SK-N-SH treated with all-trans-retinoic acid at 6 μM for 48 hours (cell line): ENCODE measurements around the gene ARHGDIA.

Experiments
- ATAC-seq: fragments of 200-7000 bp; cut with Tn5 transposase; 3 replicates; pipeline ENCODE4 v1.9.1; 2020; ENCODE audit warnings: mild to moderate bottlenecking, moderate library complexity
- ARNTL ChIP-seq: fragments of 450-650 bp; formaldehyde crosslinking; IDR thresholded peaks from 2 replicates; pipeline ENCODE4 v1.5.0; 2020; ENCODE audit warnings: low read depth, mild to moderate bottlenecking, moderate library complexity, borderline replicate concordance
- BACH2 ChIP-seq: fragments of 250-450 bp; sonication (Bioruptor Pico); IDR thresholded peaks from 2 replicates; pipeline ENCODE4 v1.9.0; 2021; ENCODE audit warnings: mild to moderate bottlenecking, borderline replicate concordance
- CSDC2 ChIP-seq: fragments of 250-450 bp; sonication (Bioruptor Pico); IDR thresholded peaks from 2 replicates; pipeline ENCODE4 v1.5.0; 2020; ENCODE audit warnings: mild to moderate bottlenecking, moderate library complexity
- ESRRG ChIP-seq: fragments of 250-450 bp; sonication (Bioruptor Pico); IDR thresholded peaks from 2 replicates; pipeline ENCODE4 v1.6.1; 2021; ENCODE audit warnings: mild to moderate bottlenecking
- GLIS3 ChIP-seq: fragments of 250-450 bp; sonication (Bioruptor Pico); IDR thresholded peaks from 2 replicates; pipeline ENCODE4 v1.5.0; 2020; ENCODE audit warnings: mild to moderate bottlenecking, moderate library complexity
- OSR1 ChIP-seq: fragments of 250-450 bp; sonication (Bioruptor Pico); IDR thresholded peaks from 2 replicates; pipeline ENCODE4 v1.8.0; 2022; ENCODE audit warnings: moderate library complexity, mild to moderate bottlenecking, inconsistent platforms
- PPARA ChIP-seq: fragments of 250-450 bp; sonication (Bioruptor Pico); IDR thresholded peaks from 2 replicates; pipeline ENCODE4 v1.5.0; 2020; ENCODE audit warnings: mild to moderate bottlenecking, borderline replicate concordance
- RARB ChIP-seq: fragments of 250-450 bp; sonication (Bioruptor Pico); IDR thresholded peaks from 2 replicates; pipeline ENCODE4 v1.8.0; 2021; ENCODE audit warnings: mild to moderate bottlenecking, moderate library complexity
- SNAI2 ChIP-seq: fragments of 250-450 bp; sonication (Bioruptor Pico); IDR thresholded peaks from 2 replicates; pipeline ENCODE4 v1.5.0; 2020; ENCODE audit warnings: mild to moderate bottlenecking, moderate library complexity
- TCF4 ChIP-seq: fragments of 250-450 bp; sonication (Bioruptor Pico); IDR thresholded peaks from 2 replicates; pipeline ENCODE4 v1.8.0; 2021; ENCODE audit warnings: mild to moderate bottlenecking, moderate library complexity, borderline replicate concordance
- ZC3H10 ChIP-seq: fragments of 250-450 bp; sonication (Bioruptor Pico); IDR thresholded peaks from 2 replicates; pipeline ENCODE4 v1.5.1; 2021; ENCODE audit warnings: mild to moderate bottlenecking, moderate library complexity
- ZFP3 ChIP-seq: fragments of 250-450 bp; sonication (Bioruptor Pico); IDR thresholded peaks from 2 replicates; pipeline ENCODE4 v1.5.0; 2020; ENCODE audit warnings: mild to moderate bottlenecking, moderate library complexity
- ZFP30 ChIP-seq: fragments of 450-650 bp; formaldehyde crosslinking; IDR thresholded peaks from 2 replicates; pipeline ENCODE4 v1.5.0; 2022; ENCODE audit warnings: mild to moderate bottlenecking, moderate library complexity
- ZNF565 ChIP-seq: fragments of 450-650 bp; formaldehyde crosslinking; conservative IDR thresholded peaks from 2 replicates; pipeline ENCODE4 v1.5.0; 2020; ENCODE audit warnings: low read depth, mild to moderate bottlenecking, moderate library complexity
- ZNF8 ChIP-seq: fragments of 450-650 bp; formaldehyde crosslinking; IDR thresholded peaks from 2 replicates; pipeline ENCODE4 v1.5.0; 2020; ENCODE audit warnings: mild to moderate bottlenecking, moderate library complexity
- TF ChIP-seq, protein P1 (sequence below): fragments of 250-450 bp; sonication (Bioruptor Pico); IDR thresholded peaks from 2 replicates; pipeline ENCODE4 v1.5.1; 2020; ENCODE audit warnings: low read depth, mild to moderate bottlenecking, moderate library complexity
- TF ChIP-seq, protein P2 (sequence below): fragments of 250-450 bp; sonication (Bioruptor Pico); IDR thresholded peaks from 2 replicates; pipeline ENCODE4 v1.8.0; 2021; ENCODE audit warnings: low read depth, mild to moderate bottlenecking, moderate library complexity, borderline replicate concordance
- TF ChIP-seq, protein P3 (sequence below): fragments of 250-450 bp; sonication (Bioruptor Pico); IDR thresholded peaks from 2 replicates; pipeline ENCODE4 v1.8.0; 2020; ENCODE audit warnings: mild to moderate bottlenecking, moderate library complexity, borderline replicate concordance
- TF ChIP-seq, protein P4 (sequence below): fragments of 250-450 bp; sonication (Bioruptor Pico); IDR thresholded peaks from 2 replicates; pipeline ENCODE4 v1.5.0; 2020; ENCODE audit warnings: mild to moderate bottlenecking, moderate library complexity

Gene ARHGDIA

DNA sequence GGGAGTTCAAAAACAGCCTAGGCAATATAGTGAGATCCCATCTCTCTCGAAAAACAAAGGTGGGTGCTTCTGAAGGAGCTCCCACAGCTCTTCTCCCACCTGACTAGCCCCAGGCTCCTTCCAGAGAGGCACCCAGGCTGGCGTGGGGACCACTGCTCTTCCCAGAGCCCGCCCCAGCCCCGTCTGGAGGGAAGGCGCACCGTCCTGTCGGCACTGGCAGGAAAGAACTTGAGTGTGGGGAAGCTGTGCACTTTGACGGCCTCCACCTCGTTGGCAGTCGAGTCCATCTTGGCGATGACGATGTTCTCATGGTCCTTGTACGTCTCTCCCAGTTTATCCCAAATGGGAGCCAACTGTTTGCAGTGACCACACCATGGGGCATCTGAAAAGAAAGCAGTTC, 25.8 kb downstream of the ARHGDIA start:
- no peak for ATAC-seq
- TF ChIP-seq ARNTL (CRISPR knock-in tag), result no peak
- TF ChIP-seq GLIS3 (CRISPR knock-in tag), result no peak
- no peak for TF ChIP-seq OSR1 (CRISPR knock-in tag)
- TF ChIP-seq TCF4 (CRISPR knock-in tag), result no peak
- TF ChIP-seq CSDC2 (CRISPR knock-in tag), result no peak
- no peak for TF ChIP-seq ZNF8

DNA sequence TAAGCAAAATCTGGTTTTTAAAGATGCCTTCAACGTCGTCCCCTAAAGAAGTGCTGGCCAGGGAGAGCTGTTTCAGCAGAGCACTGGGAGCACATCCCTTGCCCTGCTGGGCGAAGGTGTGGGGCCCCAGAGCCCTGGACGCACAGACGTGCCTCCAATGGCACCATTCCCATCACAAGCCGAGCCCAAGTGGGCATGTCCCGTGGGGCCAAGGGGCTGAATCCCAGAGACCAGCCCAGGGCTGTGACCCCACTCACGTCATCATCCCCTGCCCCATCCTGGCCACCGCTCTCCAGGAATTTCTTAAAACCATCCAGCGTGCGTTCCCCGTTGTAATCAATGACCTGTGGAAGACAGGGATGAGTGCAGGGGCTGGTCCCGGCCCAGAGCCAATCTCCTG, 26.2 kb downstream of the ARHGDIA start:
- TF ChIP-seq CSDC2 (CRISPR knock-in tag), result no peak
- TF ChIP-seq ZNF8, result no peak
- TF ChIP-seq GLIS3 (CRISPR knock-in tag), result no peak
- TF ChIP-seq, protein P1, sequence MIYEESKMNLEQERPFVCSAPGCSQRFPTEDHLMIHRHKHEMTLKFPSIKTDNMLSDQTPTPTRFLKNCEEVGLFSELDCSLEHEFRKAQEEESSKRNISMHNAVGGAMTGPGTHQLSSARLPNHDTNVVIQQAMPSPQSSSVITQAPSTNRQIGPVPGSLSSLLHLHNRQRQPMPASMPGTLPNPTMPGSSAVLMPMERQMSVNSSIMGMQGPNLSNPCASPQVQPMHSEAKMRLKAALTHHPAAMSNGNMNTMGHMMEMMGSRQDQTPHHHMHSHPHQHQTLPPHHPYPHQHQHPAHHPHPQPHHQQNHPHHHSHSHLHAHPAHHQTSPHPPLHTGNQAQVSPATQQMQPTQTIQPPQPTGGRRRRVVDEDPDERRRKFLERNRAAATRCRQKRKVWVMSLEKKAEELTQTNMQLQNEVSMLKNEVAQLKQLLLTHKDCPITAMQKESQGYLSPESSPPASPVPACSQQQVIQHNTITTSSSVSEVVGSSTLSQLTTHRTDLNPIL (CRISPR knock-in tag), result no peak
- TF ChIP-seq ZNF565 (CRISPR knock-in tag), result no peak
- TF ChIP-seq, protein P2, sequence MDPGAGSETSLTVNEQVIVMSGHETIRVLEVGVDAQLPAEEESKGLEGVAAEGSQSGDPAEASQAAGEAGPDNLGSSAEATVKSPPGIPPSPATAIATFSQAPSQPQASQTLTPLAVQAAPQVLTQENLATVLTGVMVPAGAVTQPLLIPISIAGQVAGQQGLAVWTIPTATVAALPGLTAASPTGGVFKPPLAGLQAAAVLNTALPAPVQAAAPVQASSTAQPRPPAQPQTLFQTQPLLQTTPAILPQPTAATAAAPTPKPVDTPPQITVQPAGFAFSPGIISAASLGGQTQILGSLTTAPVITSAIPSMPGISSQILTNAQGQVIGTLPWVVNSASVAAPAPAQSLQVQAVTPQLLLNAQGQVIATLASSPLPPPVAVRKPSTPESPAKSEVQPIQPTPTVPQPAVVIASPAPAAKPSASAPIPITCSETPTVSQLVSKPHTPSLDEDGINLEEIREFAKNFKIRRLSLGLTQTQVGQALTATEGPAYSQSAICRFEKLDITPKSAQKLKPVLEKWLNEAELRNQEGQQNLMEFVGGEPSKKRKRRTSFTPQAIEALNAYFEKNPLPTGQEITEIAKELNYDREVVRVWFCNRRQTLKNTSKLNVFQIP (CRISPR knock-in tag), result no peak
- no peak for TF ChIP-seq ZC3H10 (CRISPR knock-in tag)
- TF ChIP-seq ZFP30 (CRISPR knock-in tag), result no peak
- TF ChIP-seq, protein P3, sequence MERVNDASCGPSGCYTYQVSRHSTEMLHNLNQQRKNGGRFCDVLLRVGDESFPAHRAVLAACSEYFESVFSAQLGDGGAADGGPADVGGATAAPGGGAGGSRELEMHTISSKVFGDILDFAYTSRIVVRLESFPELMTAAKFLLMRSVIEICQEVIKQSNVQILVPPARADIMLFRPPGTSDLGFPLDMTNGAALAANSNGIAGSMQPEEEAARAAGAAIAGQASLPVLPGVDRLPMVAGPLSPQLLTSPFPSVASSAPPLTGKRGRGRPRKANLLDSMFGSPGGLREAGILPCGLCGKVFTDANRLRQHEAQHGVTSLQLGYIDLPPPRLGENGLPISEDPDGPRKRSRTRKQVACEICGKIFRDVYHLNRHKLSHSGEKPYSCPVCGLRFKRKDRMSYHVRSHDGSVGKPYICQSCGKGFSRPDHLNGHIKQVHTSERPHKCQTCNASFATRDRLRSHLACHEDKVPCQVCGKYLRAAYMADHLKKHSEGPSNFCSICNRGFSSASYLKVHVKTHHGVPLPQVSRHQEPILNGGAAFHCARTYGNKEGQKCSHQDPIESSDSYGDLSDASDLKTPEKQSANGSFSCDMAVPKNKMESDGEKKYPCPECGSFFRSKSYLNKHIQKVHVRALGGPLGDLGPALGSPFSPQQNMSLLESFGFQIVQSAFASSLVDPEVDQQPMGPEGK (CRISPR knock-in tag), result no peak
- no peak for TF ChIP-seq PPARA (CRISPR knock-in tag)
- no peak for TF ChIP-seq SNAI2 (CRISPR knock-in tag)
- no peak for TF ChIP-seq TCF4 (CRISPR knock-in tag)
- TF ChIP-seq OSR1 (CRISPR knock-in tag), result no peak
- TF ChIP-seq ZFP3, result no peak
- ATAC-seq, result no peak

DNA sequence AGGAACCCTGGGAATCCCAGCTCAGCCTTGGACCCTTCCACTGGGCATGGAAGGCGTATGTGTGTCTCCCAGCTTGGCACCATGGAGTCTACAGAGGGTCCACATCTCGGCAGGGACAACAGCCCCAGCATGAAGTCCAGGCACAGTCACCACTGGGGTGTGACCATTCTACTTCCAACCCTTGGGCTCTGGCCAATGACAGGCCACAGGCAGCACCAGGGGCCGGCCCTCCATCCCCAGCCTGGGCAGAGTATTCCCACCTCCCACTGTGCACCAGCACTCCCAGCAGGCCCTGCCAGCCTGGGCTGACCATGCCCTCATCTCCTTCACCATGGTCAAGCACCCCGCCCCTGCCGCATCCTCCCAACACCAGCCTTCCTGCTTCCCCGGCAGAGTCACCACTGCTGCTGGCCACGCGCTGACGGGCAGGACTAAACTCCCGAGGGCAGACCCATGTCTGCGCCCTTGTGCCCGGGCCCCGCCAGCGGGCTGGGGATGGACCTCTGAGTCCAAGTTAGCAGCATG, 26.7 kb downstream of the ARHGDIA start:
- TF ChIP-seq RARB (no peak), GLIS3 (CRISPR knock-in tag) (no peak), ZNF8 (no peak), BACH2 (CRISPR knock-in tag) (no peak), PPARA (CRISPR knock-in tag) (no peak), ZNF565 (CRISPR knock-in tag) (no peak), TCF4 (CRISPR knock-in tag) (no peak), ESRRG (CRISPR knock-in tag) (no peak)
- TF ChIP-seq, protein P4, sequence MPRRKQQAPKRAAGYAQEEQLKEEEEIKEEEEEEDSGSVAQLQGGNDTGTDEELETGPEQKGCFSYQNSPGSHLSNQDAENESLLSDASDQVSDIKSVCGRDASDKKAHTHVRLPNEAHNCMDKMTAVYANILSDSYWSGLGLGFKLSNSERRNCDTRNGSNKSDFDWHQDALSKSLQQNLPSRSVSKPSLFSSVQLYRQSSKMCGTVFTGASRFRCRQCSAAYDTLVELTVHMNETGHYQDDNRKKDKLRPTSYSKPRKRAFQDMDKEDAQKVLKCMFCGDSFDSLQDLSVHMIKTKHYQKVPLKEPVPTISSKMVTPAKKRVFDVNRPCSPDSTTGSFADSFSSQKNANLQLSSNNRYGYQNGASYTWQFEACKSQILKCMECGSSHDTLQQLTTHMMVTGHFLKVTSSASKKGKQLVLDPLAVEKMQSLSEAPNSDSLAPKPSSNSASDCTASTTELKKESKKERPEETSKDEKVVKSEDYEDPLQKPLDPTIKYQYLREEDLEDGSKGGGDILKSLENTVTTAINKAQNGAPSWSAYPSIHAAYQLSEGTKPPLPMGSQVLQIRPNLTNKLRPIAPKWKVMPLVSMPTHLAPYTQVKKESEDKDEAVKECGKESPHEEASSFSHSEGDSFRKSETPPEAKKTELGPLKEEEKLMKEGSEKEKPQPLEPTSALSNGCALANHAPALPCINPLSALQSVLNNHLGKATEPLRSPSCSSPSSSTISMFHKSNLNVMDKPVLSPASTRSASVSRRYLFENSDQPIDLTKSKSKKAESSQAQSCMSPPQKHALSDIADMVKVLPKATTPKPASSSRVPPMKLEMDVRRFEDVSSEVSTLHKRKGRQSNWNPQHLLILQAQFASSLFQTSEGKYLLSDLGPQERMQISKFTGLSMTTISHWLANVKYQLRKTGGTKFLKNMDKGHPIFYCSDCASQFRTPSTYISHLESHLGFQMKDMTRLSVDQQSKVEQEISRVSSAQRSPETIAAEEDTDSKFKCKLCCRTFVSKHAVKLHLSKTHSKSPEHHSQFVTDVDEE (CRISPR knock-in tag), result no peak
- TF ChIP-seq, protein P1 (CRISPR knock-in tag), result no peak
- no peak for ATAC-seq
